Neuronal stem cell (in vitro differentiated cells): ENCODE results near the gene ZNF618.

Experiments
- DNase-seq: peaks from one replicate; pipeline ENCODE4 v3.0.0-alpha.2; 2013; ENCODE audit warnings: low spot score
- H2AFZ ChIP-seq: one replicate; pipeline ENCODE4 v1.6.1; 2013; ENCODE audit warnings: mild to moderate bottlenecking, low read length, inconsistent platforms
- H2AK5ac ChIP-seq: 2 replicates; pipeline ENCODE4 v1.6.1; 2013; ENCODE audit warnings: low read depth, mild to moderate bottlenecking, inconsistent platforms, low read length, moderate library complexity, mixed read lengths
- H2BK120ac ChIP-seq: 2 replicates; pipeline ENCODE4 v1.6.1; 2013; ENCODE audit warnings: low read depth, mild to moderate bottlenecking, inconsistent platforms, low read length, moderate library complexity, mixed read lengths
- H2BK12ac ChIP-seq: one replicate; pipeline ENCODE4 v1.6.1; 2013; ENCODE audit warnings: low read length, inconsistent platforms
- H2BK15ac ChIP-seq: 2 replicates; pipeline ENCODE4 v1.6.1; 2013; ENCODE audit warnings: mild to moderate bottlenecking, low read length, inconsistent platforms, mixed read lengths
- H2BK5ac ChIP-seq: one replicate; pipeline ENCODE4 v1.6.1; 2013; ENCODE audit warnings: inconsistent platforms, mild to moderate bottlenecking, low read length, moderate library complexity
- H3K14ac ChIP-seq: one replicate; pipeline ENCODE4 v1.6.1; 2013; ENCODE audit warnings: low read length, inconsistent platforms
- H3K18ac ChIP-seq: 2 replicates; pipeline ENCODE4 v1.6.1; 2013; ENCODE audit warnings: low read length, inconsistent platforms
- H3K23ac ChIP-seq: 2 replicates; pipeline ENCODE4 v1.6.1; 2013; ENCODE audit warnings: low read depth, mild to moderate bottlenecking, mixed read lengths, low read length, inconsistent platforms; ENCODE audit not compliant: poor library complexity
- H3K27ac ChIP-seq: replicated peaks from 3 replicates; pipeline ENCODE4 v1.5.1; 2013; ENCODE audit warnings: low read length, inconsistent platforms
- H3K27me3 ChIP-seq, 3 experiments: 2 replicates each; pipeline ENCODE4 v1.6.1; 2013; ENCODE audit warnings: low read length in 3 of 3, mild to moderate bottlenecking in 2 of 3, inconsistent platforms in 1 of 3, low read depth in 1 of 3, mixed read lengths in 1 of 3, moderate library complexity in 1 of 3; ENCODE audit not compliant: control insufficient read depth in 3 of 3, insufficient read depth in 3 of 3
- H3K36me3 ChIP-seq, 2 donors: replicated peaks in 1 of 2; 2 replicates each; pipeline ENCODE4 v1.6.1; 2013; ENCODE audit warnings: low read length in 2 of 2; ENCODE audit not compliant: control insufficient read depth in 2 of 2, insufficient read depth in 2 of 2
- H3K4ac ChIP-seq: 2 replicates; pipeline ENCODE4 v1.6.1; 2013; ENCODE audit warnings: inconsistent platforms, mild to moderate bottlenecking, low read length, moderate library complexity
- H3K4me1 ChIP-seq, 2 donors: 1 replicate in 1 of 2; 2 replicates in 1 of 2; pipeline ENCODE4 v1.6.1; 2013; ENCODE audit warnings: low read length in 2 of 2, low read depth in 1 of 2; ENCODE audit not compliant: control insufficient read depth in 2 of 2, insufficient read depth in 1 of 2
- H3K4me2 ChIP-seq: one replicate; pipeline ENCODE4 v1.6.1; 2013; ENCODE audit warnings: mild to moderate bottlenecking, low read length, inconsistent platforms; ENCODE audit not compliant: insufficient read depth, poor library complexity, severe bottlenecking
- H3K4me3 ChIP-seq, 2 donors: 2 replicates each; pipeline ENCODE4 v1.5.1; 2013; ENCODE audit warnings: low read length in 2 of 2, mild to moderate bottlenecking in 2 of 2, inconsistent platforms in 1 of 2, moderate library complexity in 1 of 2
- H3K79me1 ChIP-seq: one replicate; pipeline ENCODE4 v1.6.1; 2013; ENCODE audit warnings: low read depth, mild to moderate bottlenecking, inconsistent platforms, low read length, moderate library complexity
- H3K9ac ChIP-seq: one replicate; pipeline ENCODE4 v1.6.1; 2013; ENCODE audit warnings: mild to moderate bottlenecking, low read depth, low read length, inconsistent platforms; ENCODE audit not compliant: poor library complexity
- H3K9me3 ChIP-seq, 2 donors: replicated peaks in 1 of 2; 2 replicates each; pipeline versions ENCODE3 to v1.6.1; 2013; ENCODE audit warnings: low read length in 2 of 2, mild to moderate bottlenecking in 2 of 2, inconsistent platforms in 1 of 2, low read depth in 1 of 2, mixed read lengths in 1 of 2, moderate library complexity in 1 of 2; ENCODE audit not compliant: control insufficient read depth in 2 of 2, insufficient read depth in 1 of 2
- H4K8ac ChIP-seq: one replicate; pipeline ENCODE4 v1.6.1; 2013; ENCODE audit warnings: low read depth, mild to moderate bottlenecking, inconsistent platforms, low read length, moderate library complexity
- H4K91ac ChIP-seq: one replicate; pipeline ENCODE4 v1.6.1; 2013; ENCODE audit warnings: low read length, low read depth, mild to moderate bottlenecking, inconsistent platforms; ENCODE audit not compliant: poor library complexity
- WGBS, 2 donors: extraction: QIAGEN DNeasy Blood & Tissue Kit; methylation state at CpG; one replicate each; pipeline ENCODE4 v1.1.7; 2013; ENCODE audit warnings: missing lambda C conversion rate in 2 of 2, mixed read lengths in 1 of 2; ENCODE audit not compliant: insufficient read length in 2 of 2, insufficient replicate concordance in 1 of 2; ENCODE audit errors: extremely low coverage in 2 of 2; 5-methylcytosine and 5-hydroxymethylcytosine counted together

ZNF618 gene

DNA sequence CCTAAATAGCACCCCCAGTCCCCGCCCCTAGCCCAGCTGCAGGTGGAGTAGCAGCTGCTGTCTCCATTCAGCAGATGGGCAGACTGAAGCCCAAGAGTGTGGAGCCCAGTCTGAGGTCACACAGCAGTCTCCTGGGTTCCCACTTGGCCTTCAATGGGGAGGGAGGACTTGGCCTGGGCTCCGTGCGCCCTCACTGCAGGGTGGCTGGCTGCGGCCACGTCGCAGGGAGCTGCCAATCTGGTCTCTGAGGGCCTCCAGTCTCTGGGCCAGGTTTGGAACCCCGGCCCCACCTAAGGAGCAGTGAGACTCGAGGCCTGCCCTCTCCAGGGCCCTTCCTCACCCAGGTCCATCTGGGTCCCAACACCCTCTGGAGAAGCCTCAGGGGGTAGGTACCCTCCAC is 215.6 kb downstream of the ZNF618 start:
- Histone ChIP-seq H3K36me3 (no peaks in the 10 kb centered on the region), H3K9me3 (no peaks in the 10 kb centered on the region), H3K9ac (no peak overlapping the region), H2BK120ac (no peak overlapping the region), H2BK15ac (no peak overlapping the region), H2AK5ac (no peak overlapping the region), H3K27me3 (peaks cover 0 to 41% (median 7%) of the 10 kb centered on the region in 3 experiments), H3K4me1 (no peaks in the 10 kb centered on the region), H3K18ac (peak overlapping the region; percentile 61), H3K23ac (no peak overlapping the region), H3K27ac (no peak overlapping the region), H4K91ac (no peak overlapping the region), H3K4me2 (no peak overlapping the region), H3K79me1 (no peaks in the 10 kb centered on the region), H3K4me3 (no peak overlapping the region), H3K14ac (peak overlapping the region; percentile 41), H2BK5ac (no peak overlapping the region), H2BK12ac (no peak overlapping the region), H4K8ac (no peak overlapping the region), H3K4ac (no peak overlapping the region), H2AFZ (no peak overlapping the region)
- DNase-seq: no peak
- no CpG with 5 or more reads among the region's 8 CpGs for WGBS, 2 donors

DNA sequence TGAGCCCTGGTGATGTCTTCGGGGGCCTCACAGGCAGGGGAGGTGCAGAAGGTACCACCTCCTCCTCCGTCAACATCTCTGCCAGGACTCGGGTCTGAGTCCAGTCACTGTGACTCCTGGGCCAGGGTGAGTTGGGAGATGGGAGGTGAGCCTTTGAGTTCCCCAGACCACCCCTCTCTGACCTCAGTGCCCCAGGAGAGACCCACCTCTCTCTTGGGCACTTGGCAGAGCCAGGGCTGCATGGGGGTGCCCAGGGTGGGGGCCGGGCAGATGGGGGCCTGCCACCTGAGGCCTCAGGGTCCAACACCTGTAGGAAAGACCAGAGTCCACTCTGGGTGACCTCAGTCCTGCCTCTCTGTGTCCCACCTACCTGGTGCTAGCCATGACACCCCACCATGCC is 216.2 kb downstream of the ZNF618 start:
- Histone ChIP-seq H3K14ac (no peak overlapping the region), H2AK5ac (no peak overlapping the region), H3K18ac (no peak overlapping the region), H3K4me3 (no peak overlapping the region), H3K23ac (no peak overlapping the region), H2BK120ac (no peak overlapping the region), H3K9ac (no peak overlapping the region), H2BK5ac (no peak overlapping the region), H2AFZ (no peak overlapping the region), H2BK15ac (peak overlapping the region; percentile 18), H3K27me3 (peaks cover 0 to 47% (median 13%) of the 10 kb centered on the region in 3 experiments), H4K91ac (no peak overlapping the region), H3K4me1 (no peaks in the 10 kb centered on the region), H3K79me1 (no peaks in the 10 kb centered on the region), H3K9me3 (no peaks in the 10 kb centered on the region), H4K8ac (no peak overlapping the region), H3K4me2 (no peak overlapping the region), H2BK12ac (no peak overlapping the region), H3K36me3 (no peaks in the 10 kb centered on the region), H3K4ac (no peak overlapping the region), H3K27ac (no peak overlapping the region)
- no CpG with 5 or more reads among the region's 4 CpGs for WGBS, 2 donors
- DNase-seq: no peak

DNA sequence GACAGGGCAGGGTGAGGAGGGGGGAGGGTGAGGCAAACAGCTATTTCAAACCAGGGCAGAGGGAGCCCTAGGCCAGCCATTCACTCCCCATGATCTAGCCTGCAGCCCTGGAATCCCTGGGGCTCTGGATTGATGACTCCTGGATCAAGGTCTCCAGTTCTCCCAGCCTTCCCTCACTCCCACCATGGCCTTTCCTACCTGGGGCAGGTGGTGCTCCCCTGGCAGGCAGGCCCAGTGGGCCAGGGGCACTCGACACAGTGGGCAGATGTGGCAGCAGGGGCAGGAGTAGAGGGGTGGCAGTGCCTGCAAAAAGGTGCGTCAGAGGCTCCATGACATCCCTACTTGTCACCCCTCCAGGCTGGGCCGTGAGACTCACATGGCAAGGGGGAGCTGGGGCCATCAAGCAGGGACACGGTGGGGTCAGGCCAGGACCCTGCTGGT is 216.9 kb downstream of the ZNF618 start:
- H3K36me3 ChIP-seq: no peaks in the 10 kb centered on the region
- no peak overlapping the region for H3K27ac ChIP-seq
- no peak overlapping the region for H2BK5ac ChIP-seq
- H2AK5ac ChIP-seq: peak overlapping the region; percentile 67
- H3K23ac ChIP-seq: no peak overlapping the region
- no peak overlapping the region for H2BK120ac ChIP-seq
- peaks cover 0 to 49% (median 20%) of the 10 kb centered on the region in 3 experiments for H3K27me3 ChIP-seq
- H2BK15ac ChIP-seq: no peak overlapping the region
- H3K4me2 ChIP-seq: no peak overlapping the region
- H4K91ac ChIP-seq: peak overlapping the region; percentile 40
- no peak overlapping the region for H3K4ac ChIP-seq
- H3K79me1 ChIP-seq: no peaks in the 10 kb centered on the region
- H3K4me1 ChIP-seq: no peaks in the 10 kb centered on the region
- no peak for DNase-seq
- H4K8ac ChIP-seq: no peak overlapping the region
- H3K4me3 ChIP-seq: no peak overlapping the region
- no peak overlapping the region for H2AFZ ChIP-seq
- whole genome bisulfite sequencing, 2 donors: no CpG with 5 or more reads among the region's 4 CpGs
- no peak overlapping the region for H3K18ac ChIP-seq
- H2BK12ac ChIP-seq: no peak overlapping the region
- peak overlapping the region; percentile 34 for H3K9ac ChIP-seq
- peak overlapping the region; percentile 22 for H3K14ac ChIP-seq
- no peaks in the 10 kb centered on the region for H3K9me3 ChIP-seq

- H3K9ac ChIP-seq: peak overlapping the region; percentile 33
- peaks cover 0 to 53% (median 25%) of the 10 kb centered on the region in 3 experiments for H3K27me3 ChIP-seq
- H3K9me3 ChIP-seq: no peaks in the 10 kb centered on the region
- H2AFZ ChIP-seq: no peak overlapping the region
- no peak overlapping the region for H3K4me2 ChIP-seq
- H2BK120ac ChIP-seq: no peak overlapping the region
- no peak overlapping the region for H3K14ac ChIP-seq
- H3K4me1 ChIP-seq: peaks cover under 1 to 2% of the 10 kb centered on the region in 2 donors
- H3K79me1 ChIP-seq: no peaks in the 10 kb centered on the region
- no peak overlapping the region for H2AK5ac ChIP-seq
- H3K4me3 ChIP-seq: no peak overlapping the region
- H3K23ac ChIP-seq: no peak overlapping the region
- no peak overlapping the region for H3K27ac ChIP-seq
- H2BK12ac ChIP-seq: no peak overlapping the region
- H3K36me3 ChIP-seq: no peaks in the 10 kb centered on the region
- no peak overlapping the region for H2BK5ac ChIP-seq
- H4K8ac ChIP-seq: no peak overlapping the region
- no peak overlapping the region for H4K91ac ChIP-seq
- H2BK15ac ChIP-seq: no peak overlapping the region
- no peak overlapping the region for H3K4ac ChIP-seq
- DNase-seq: no peak
- peak overlapping the region; percentile 15 for H3K18ac ChIP-seq
- no CpG with 5 or more reads among the region's 9 CpGs for WGBS, 2 donors
Observed at GRCh38 chr9:114093761-114094505, 217.8 kb downstream of the ZNF618 start.
